ENCODE measurements around the gene RAB27A. TPM values are rescaled to one million over a fixed set of nuclear protein-coding genes. Genes with fewer than 3 reads are reported as not detected.

Gene RAB27A
- total and polyA plus RNA-seq, 2 of the 8 experiments (the other 6 are each of a cell fraction or from before 2014, with no cell fraction given): 2.3 to 6.5 TPM

DNA sequence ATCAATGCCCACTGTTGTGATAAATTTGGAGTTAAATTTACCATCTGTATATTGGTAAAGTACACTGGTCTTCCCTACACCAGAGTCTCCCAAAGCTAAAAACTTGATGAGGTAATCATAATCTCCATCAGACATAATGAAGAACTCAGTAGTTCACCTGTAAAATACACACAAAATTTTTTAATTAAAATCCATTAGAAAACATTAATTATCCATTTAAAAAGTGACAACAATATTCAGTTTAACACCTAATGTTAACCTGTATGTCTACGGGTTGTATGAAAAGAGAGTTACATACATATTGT lies 54.9 kb downstream of the RAB27A start (continued):
- no peak for TF ChIP-seq PHF8 (conservative IDR thresholded peaks at IDR 0.05; ENCODE audit: low read depth, low read length)
